Endothelial cell of umbilical vein (primary cell): ENCODE results near the gene ARHGEF12. TPM values are rescaled to one million over a fixed set of nuclear protein-coding genes. Genes with fewer than 3 reads are reported as not detected.
A peak's percentile ranks its signal among the peaks of the same experiment; 100 is the strongest.

ENCODE experiments used
- BruUV-seq: library from RNA; stranded (reverse); fragments of 400-500 nt; replicated peaks from 2 replicates; lab custom pipeline; 2021; lab: Mats Ljungman, UMichigan
- CTCF ChIA-PET: fragments of 300-600, 350-600 bp; sonication (Branson Sonifier 250); formaldehyde crosslinking; loops from one replicate; lab custom pipeline; 2021; ENCODE audit warnings: antibody characterized with exemption, inconsistent platforms; lab: Charles Lee
- POLR2A ChIA-PET: fragments of 300-600, 350-600 bp; sonication (Branson Sonifier 250); formaldehyde crosslinking; loops from one replicate; lab custom pipeline; 2021; ENCODE audit warnings: antibody characterized with exemption, inconsistent platforms; lab: Charles Lee
- DNase-seq: peaks from one replicate; pipeline ENCODE4 v3.0.0-alpha.2; 2011; ENCODE audit warnings: low read depth, low spot score
- FAIRE-seq: peaks from 2 replicates; lab custom pipeline; 2011; peaks lifted over from hg19 to GRCh38; lab: Jason Lieb, UNC
- H2AFZ ChIP-seq: 2 replicates; pipeline ENCODE4 v1.6.0; 2012; ENCODE audit warnings: low read depth, low read length, control low read depth, inconsistent platforms
- H3K27ac ChIP-seq: 2 replicates; pipeline ENCODE4 v1.5.1; 2011; ENCODE audit warnings: low read depth, mild to moderate bottlenecking, control low read depth, low read length, moderate library complexity; ENCODE audit not compliant: insufficient read depth
- H3K27me3 ChIP-seq, 2 experiments: 2 replicates each; pipeline versions ENCODE4 v1.6.0 to v1.6.1; 2011; ENCODE audit warnings: low read length in 2 of 2, mixed read lengths in 1 of 2; ENCODE audit not compliant: control insufficient read depth in 2 of 2, insufficient read depth in 2 of 2
- H3K36me3 ChIP-seq, 2 experiments: 2 replicates in 1 of 2; 3 replicates in 1 of 2; pipeline ENCODE4 v1.5.1; 2011; ENCODE audit warnings: low read length in 2 of 2, mild to moderate bottlenecking in 1 of 2, moderate library complexity in 1 of 2; ENCODE audit not compliant: control insufficient read depth in 2 of 2, insufficient read depth in 2 of 2; ENCODE audit errors: extremely low read depth in 1 of 2
- H3K4me1 ChIP-seq: 3 replicates; pipeline ENCODE4 v1.5.1; 2011; ENCODE audit warnings: mild to moderate bottlenecking, low read length; ENCODE audit not compliant: control insufficient read depth, insufficient read depth; ENCODE audit errors: extremely low read depth
- H3K4me2 ChIP-seq: 2 replicates; pipeline ENCODE4 v1.6.1; 2011; ENCODE audit warnings: low read length, control low read depth, mixed read lengths; ENCODE audit not compliant: insufficient read depth
- H3K4me3 ChIP-seq, 3 experiments: fragments of 200-600 bp in 1 of 3; sonication (generic), shearing (Covaris generic) in 1 of 3; replicated peaks in 1 of 3; 2 replicates each; pipeline ENCODE4 v1.5.1; 2011 to 2016; ENCODE audit warnings: control low read depth in 3 of 3, low read length in 3 of 3, mild to moderate bottlenecking in 2 of 3, inconsistent platforms in 1 of 3, low read depth in 1 of 3, moderate library complexity in 1 of 3; ENCODE audit not compliant: insufficient read depth in 1 of 3
- H3K79me2 ChIP-seq: 2 replicates; pipeline ENCODE4 v1.6.0; 2012; ENCODE audit warnings: low read length, inconsistent platforms; ENCODE audit not compliant: control insufficient read depth, insufficient read depth
- H3K9ac ChIP-seq: replicated peaks from 2 replicates; pipeline ENCODE3; 2011; ENCODE audit warnings: low read length, control low read depth; ENCODE audit not compliant: insufficient read depth; ENCODE audit errors: extremely low read depth
- H3K9me1 ChIP-seq: replicated peaks from 3 replicates; pipeline ENCODE4 v1.6.0; 2011; ENCODE audit warnings: mild to moderate bottlenecking, low read length; ENCODE audit not compliant: control insufficient read depth, insufficient read depth; ENCODE audit errors: extremely low read depth
- H3K9me3 ChIP-seq: replicated peaks from 2 replicates; pipeline ENCODE4 v1.5.1; 2012; ENCODE audit warnings: low read length, inconsistent platforms; ENCODE audit not compliant: control insufficient read depth, insufficient read depth
- H4K20me1 ChIP-seq: replicated peaks from 2 replicates; pipeline ENCODE3; 2011; ENCODE audit warnings: mild to moderate bottlenecking, low read length; ENCODE audit not compliant: control insufficient read depth, insufficient read depth; ENCODE audit errors: extremely low read depth
- FOS ChIP-seq: IDR thresholded peaks from 2 replicates; pipeline ENCODE4 v1.6.1; 2011; ENCODE audit warnings: mild to moderate bottlenecking, low read length, moderate library complexity, borderline replicate concordance; ENCODE audit not compliant: insufficient read depth
- GATA2 ChIP-seq: IDR thresholded peaks from 2 replicates; pipeline ENCODE4 v1.7.0; 2011; ENCODE audit warnings: low read depth, mild to moderate bottlenecking, moderate library complexity, mixed read lengths, low read length; ENCODE audit not compliant: insufficient read length, insufficient read depth
- JUN ChIP-seq: IDR thresholded peaks from 2 replicates; pipeline ENCODE4 v1.6.1; 2011; ENCODE audit warnings: borderline replicate concordance, low read depth; ENCODE audit not compliant: insufficient read length, insufficient read depth
- MYC ChIP-seq: IDR thresholded peaks from one replicate; pipeline ENCODE4 v1.6.1; 2011; ENCODE audit warnings: mild to moderate bottlenecking, low read depth, low read length
- POLR2A ChIP-seq: IDR thresholded peaks from 2 replicates; pipeline ENCODE4 v1.6.1; 2012; ENCODE audit warnings: low read depth, mild to moderate bottlenecking, control low read depth, low read length
- POLR2AphosphoS5 ChIP-seq: IDR thresholded peaks from 2 replicates; pipeline ENCODE4 v1.6.1; 2012; ENCODE audit warnings: low read depth, mild to moderate bottlenecking, control low read depth, low read length, moderate library complexity; ENCODE audit not compliant: insufficient read depth
- dilution Hi-C: fragments of 300-500 bp; cut with MboI; formaldehyde crosslinking; loops from one replicate; pipeline ENCODE4 v1.15.0; 2019; ENCODE audit warnings: low sequenced_read_pairs; ENCODE audit not compliant: extremely low pct_ligation_motif_present
- intact Hi-C: fragments of 100-400 bp; cut with micrococcal nuclease; formaldehyde crosslinking; loops from one replicate; pipeline ENCODE4 v1.10.0; 2022
- polyA plus RNA-seq, 4 experiments: library from polyadenylated mRNA; depleted of rRNA in 3 of 4; stranded (reverse) in 3 of 4; unstranded in 1 of 4; fragments of >200 nt; gene quantifications; 2 replicates each; pipeline versions ENCODE4 v1.2.1 to v1.2.3, GENCODE V29; 2011 to 2012; ENCODE audit warnings: missing spikeins in 1 of 4
- total RNA-seq: library from RNA; stranded (reverse); gene quantifications from 2 replicates; pipeline ENCODE4 v1.2.3, GENCODE V29; 2021
- TF ChIP-seq, protein P1 (sequence below), 2 donors: IDR thresholded peaks; 1 replicate in 1 of 2; 2 replicates in 1 of 2; pipeline ENCODE4 v1.5.1; 2011; ENCODE audit warnings: low read length in 2 of 2, mild to moderate bottlenecking in 2 of 2, moderate library complexity in 2 of 2, control low read depth in 1 of 2, inconsistent platforms in 1 of 2, low read depth in 1 of 2; ENCODE audit not compliant: insufficient read depth in 1 of 2; ENCODE audit errors: extremely low read depth in 1 of 2
- TF ChIP-seq, protein P2 (sequence below): IDR thresholded peaks from 2 replicates; pipeline ENCODE4 v1.6.1; 2011; ENCODE audit not compliant: insufficient read depth, insufficient read length

ARHGEF12 gene
- total and polyA plus RNA-seq, 2 donors (not counting 3 experiments of a cell fraction or from before 2014, with no cell fraction given), result 20.9 to 125 TPM

- intact Hi-C loops (no loop called here), dilution Hi-C loops (no loop called here)
- ChIA-PET CTCF (interaction anchor here (1.4 to 3.1 kb wide), 3 partner anchors 8 to 24 kb away, joined by 3 to 15 read pairs (median 4); no protein-coding TSS in a partner anchor), POLR2A (no interaction called here)
- DNase-seq (no peak), FAIRE-seq (peak; percentile 26)
- H3K79me2 ChIP-seq, result peaks cover 12% of the 10 kb centered on the region
- H3K4me2 ChIP-seq, result no peak overlapping the region
- no peak overlapping the region for H3K27ac ChIP-seq
- BruUV-seq, result no TSS peak
- H3K4me1 ChIP-seq, result peaks cover 27% of the 10 kb centered on the region
- no peak overlapping the region for H3K9ac ChIP-seq
- peaks cover 0 to 2% of the 10 kb centered on the region in 2 experiments for H3K27me3 ChIP-seq
- H3K4me3 ChIP-seq, result no peak overlapping the region
- no peaks in the 10 kb centered on the region for H3K9me1 ChIP-seq
- no peaks in the 10 kb centered on the region for H4K20me1 ChIP-seq
- H3K36me3 ChIP-seq, result peaks cover 0 to 13% of the 10 kb centered on the region in 2 experiments
- TF ChIP-seq POLR2A, result no peak
- TF ChIP-seq, protein P1, sequence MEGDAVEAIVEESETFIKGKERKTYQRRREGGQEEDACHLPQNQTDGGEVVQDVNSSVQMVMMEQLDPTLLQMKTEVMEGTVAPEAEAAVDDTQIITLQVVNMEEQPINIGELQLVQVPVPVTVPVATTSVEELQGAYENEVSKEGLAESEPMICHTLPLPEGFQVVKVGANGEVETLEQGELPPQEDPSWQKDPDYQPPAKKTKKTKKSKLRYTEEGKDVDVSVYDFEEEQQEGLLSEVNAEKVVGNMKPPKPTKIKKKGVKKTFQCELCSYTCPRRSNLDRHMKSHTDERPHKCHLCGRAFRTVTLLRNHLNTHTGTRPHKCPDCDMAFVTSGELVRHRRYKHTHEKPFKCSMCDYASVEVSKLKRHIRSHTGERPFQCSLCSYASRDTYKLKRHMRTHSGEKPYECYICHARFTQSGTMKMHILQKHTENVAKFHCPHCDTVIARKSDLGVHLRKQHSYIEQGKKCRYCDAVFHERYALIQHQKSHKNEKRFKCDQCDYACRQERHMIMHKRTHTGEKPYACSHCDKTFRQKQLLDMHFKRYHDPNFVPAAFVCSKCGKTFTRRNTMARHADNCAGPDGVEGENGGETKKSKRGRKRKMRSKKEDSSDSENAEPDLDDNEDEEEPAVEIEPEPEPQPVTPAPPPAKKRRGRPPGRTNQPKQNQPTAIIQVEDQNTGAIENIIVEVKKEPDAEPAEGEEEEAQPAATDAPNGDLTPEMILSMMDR (IDR thresholded peaks at IDR 0.05; ENCODE audit: extremely low read depth in 1 of 2, insufficient read depth in 1 of 2, low read depth in 1 of 2, low read length in 2 of 2), result no peak
- TF ChIP-seq FOS, result no peak
- TF ChIP-seq, protein P2, sequence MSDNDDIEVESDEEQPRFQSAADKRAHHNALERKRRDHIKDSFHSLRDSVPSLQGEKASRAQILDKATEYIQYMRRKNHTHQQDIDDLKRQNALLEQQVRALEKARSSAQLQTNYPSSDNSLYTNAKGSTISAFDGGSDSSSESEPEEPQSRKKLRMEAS, result no peak
- no peak for TF ChIP-seq MYC
- H3K9me3 ChIP-seq, result no peaks in the 10 kb centered on the region
- no peak overlapping the region for H2AFZ ChIP-seq
These were observed 9.3 kb upstream of the ARHGEF12 start for GRCh38 chr11:120326845-120327281.

DNA sequence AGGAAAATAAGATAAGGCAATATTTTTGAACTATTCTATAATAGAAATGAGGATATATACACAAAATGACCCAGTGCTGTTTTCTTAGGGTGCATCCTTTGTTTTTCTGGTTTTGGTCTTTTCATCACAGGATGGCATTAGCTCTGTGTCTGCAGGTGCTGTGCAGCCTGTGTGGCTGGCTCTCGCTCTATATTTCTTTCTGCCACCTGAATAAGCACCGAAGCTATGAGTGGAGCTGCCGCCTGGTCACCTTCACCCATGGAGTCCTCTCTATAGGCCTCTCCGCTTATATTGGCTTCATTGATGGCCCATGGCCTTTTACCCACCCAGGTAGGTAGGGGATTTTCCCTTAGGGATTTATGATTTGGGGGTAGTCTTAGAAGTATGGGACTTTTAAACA is 8.9 kb upstream of the ARHGEF12 start:
- H3K9me3 ChIP-seq, result no peaks in the 10 kb centered on the region
- CTCF ChIA-PET, result interaction anchor here (1.4 to 3.1 kb wide), 3 partner anchors 8 to 24 kb away, joined by 3 to 15 read pairs (median 4); no protein-coding TSS in a partner anchor
- POLR2A ChIA-PET, result no interaction called here
- dilution Hi-C loops, result no loop called here
- peaks cover 0 to 2% of the 10 kb centered on the region in 2 experiments for H3K27me3 ChIP-seq
- H2AFZ ChIP-seq, result no peak overlapping the region
- no peak overlapping the region for H3K4me2 ChIP-seq
- no TSS peak for BruUV-seq
- intact Hi-C loops, result no loop called here
- no peak overlapping the region for H3K27ac ChIP-seq
- H3K9me1 ChIP-seq, result no peaks in the 10 kb centered on the region
- peaks cover 30% of the 10 kb centered on the region for H3K4me1 ChIP-seq
- no peak overlapping the region for H3K9ac ChIP-seq
- H3K4me3 ChIP-seq, result no peak overlapping the region
- TF ChIP-seq POLR2AphosphoS5 (no peak), GATA2 (no peak), POLR2A (no peak), JUN (no peak), MYC (no peak), FOS (no peak)
- TF ChIP-seq, protein P1 (IDR thresholded peaks at IDR 0.05; ENCODE audit: extremely low read depth in 1 of 2, insufficient read depth in 1 of 2, low read depth in 1 of 2, low read length in 2 of 2), result no peak
- TF ChIP-seq, protein P2, result no peak
- peaks cover 12% of the 10 kb centered on the region for H3K79me2 ChIP-seq
- peaks cover 0 to 13% of the 10 kb centered on the region in 2 experiments for H3K36me3 ChIP-seq
- no peaks in the 10 kb centered on the region for H4K20me1 ChIP-seq
- FAIRE-seq (no peak), DNase-seq (no peak)
